GM23338 (cell line): ENCODE results near the gene TMIGD2. TPM values are rescaled to one million over a fixed set of nuclear protein-coding genes. Genes with fewer than 3 reads are reported as not detected.

ENCODE experiments used
- ATAC-seq: fragments of 200-7000 bp; cut with Tn5 transposase; 3 replicates; pipeline ENCODE4 v1.9.1; 2020
- DNase-seq: peaks from one replicate; pipeline ENCODE4 v3.0.0-alpha.2; 2015; ENCODE audit warnings: low spot score
- H2AFZ ChIP-seq: fragments of 200-600 bp; sonication (generic); 2 replicates; pipeline ENCODE4 v1.8.0; 2016; ENCODE audit warnings: antibody characterized with exemption, mild to moderate bottlenecking, moderate library complexity
- H3F3A ChIP-seq: fragments of 200-600 bp; sonication (generic); replicated peaks from 2 replicates; pipeline ENCODE4 v1.8.0; 2017; ENCODE audit warnings: antibody characterized with exemption, mixed run types, low read depth
- H3K27ac ChIP-seq: fragments of 200-600 bp; sonication (generic); 2 replicates; pipeline ENCODE4 v1.6.1; 2016; ENCODE audit warnings: low read depth
- H3K27me3 ChIP-seq: fragments of 200-600 bp; sonication (generic); 2 replicates; pipeline ENCODE4 v1.8.0; 2016; ENCODE audit warnings: mild to moderate bottlenecking, mixed run types, moderate library complexity; ENCODE audit not compliant: insufficient read depth
- H3K36me3 ChIP-seq: fragments of 200-600 bp; sonication (generic); 2 replicates; pipeline ENCODE4 v1.8.0; 2016; ENCODE audit warnings: mild to moderate bottlenecking; ENCODE audit not compliant: insufficient read depth
- H3K4me1 ChIP-seq: fragments of 200-600 bp; sonication (generic); 2 replicates; pipeline ENCODE4 v1.8.0; 2016; ENCODE audit warnings: mild to moderate bottlenecking, moderate library complexity; ENCODE audit not compliant: insufficient read depth
- H3K4me2 ChIP-seq: fragments of 200-600 bp; sonication (generic); 2 replicates; pipeline ENCODE4 v1.7.1; 2017; ENCODE audit warnings: mixed run types
- H3K4me3 ChIP-seq: fragments of 200-600 bp; sonication (generic); 2 replicates; pipeline ENCODE4 v1.6.1; 2016; ENCODE audit warnings: mixed run types
- H3K79me2 ChIP-seq: fragments of 200-600 bp; sonication (generic); replicated peaks from 2 replicates; pipeline ENCODE4 v1.8.0; 2017; ENCODE audit warnings: mild to moderate bottlenecking; ENCODE audit not compliant: insufficient read depth
- H3K9me2 ChIP-seq: fragments of 200-600 bp; sonication (generic); 2 replicates; pipeline ENCODE4 v1.8.0; 2017; ENCODE audit not compliant: insufficient read depth
- H4K20me1 ChIP-seq: fragments of 200-600 bp; sonication (generic); replicated peaks from 2 replicates; pipeline ENCODE4 v1.8.0; 2017; ENCODE audit warnings: mild to moderate bottlenecking; ENCODE audit not compliant: insufficient read depth
- H3K27ac Mint-ChIP-seq: 2 replicates; pipeline ENCODE4 v1.8.0; 2020; ENCODE audit warnings: inconsistent platforms, mild to moderate bottlenecking, moderate library complexity, mixed read lengths
- H3K27me3 Mint-ChIP-seq: 3 replicates; pipeline ENCODE4 v1.8.0; 2022; ENCODE audit warnings: low read depth, mild to moderate bottlenecking, moderate library complexity, mixed read lengths, inconsistent platforms; ENCODE audit not compliant: insufficient read depth, poor library complexity
- H3K36me3 Mint-ChIP-seq: 3 replicates; pipeline ENCODE4 v1.8.0; 2021; ENCODE audit warnings: low read depth, mild to moderate bottlenecking, inconsistent platforms, moderate library complexity, mixed read lengths
- H3K4me1 Mint-ChIP-seq: 3 replicates; pipeline ENCODE4 v1.8.0; 2020; ENCODE audit warnings: mild to moderate bottlenecking, inconsistent platforms, mixed read lengths
- H3K4me3 Mint-ChIP-seq: 3 replicates; pipeline ENCODE4 v1.8.0; 2021; ENCODE audit warnings: moderate library complexity, mild to moderate bottlenecking, inconsistent platforms, mixed read lengths
- H3K9me3 Mint-ChIP-seq: 3 replicates; pipeline ENCODE4 v1.8.0; 2020; ENCODE audit warnings: moderate library complexity, mild to moderate bottlenecking, inconsistent platforms, mixed read lengths
- CREB1 ChIP-seq: fragments of 250-450 bp; sonication (Bioruptor Pico); IDR thresholded peaks from 2 replicates; pipeline ENCODE4 v1.5.0; 2020; ENCODE audit warnings: low read depth, mild to moderate bottlenecking, moderate library complexity
- CTCF ChIP-seq, 2 experiments: fragments of 200-600 bp in 1 of 2; sonication (generic) in 1 of 2; conservative IDR thresholded peaks; 2 replicates each; pipeline versions ENCODE4 v1.5.1 to v1.6.1; 2016 to 2017; ENCODE audit warnings: antibody characterized with exemption in 2 of 2, low read depth in 2 of 2, mild to moderate bottlenecking in 2 of 2, moderate library complexity in 1 of 2
- ETS1 ChIP-seq: IDR thresholded peaks from 2 replicates; pipeline ENCODE4 v1.6.1; 2016; ENCODE audit warnings: antibody characterized with exemption
- EZH2 ChIP-seq: fragments of 200-600 bp; sonication (generic); IDR thresholded peaks from one replicate; pipeline ENCODE4 v1.8.0; 2017; ENCODE audit warnings: antibody characterized with exemption, mild to moderate bottlenecking, low read depth; ENCODE audit not compliant: unreplicated experiment
- EZH2phosphoT487 ChIP-seq: fragments of 200-600 bp; sonication (generic); IDR thresholded peaks from one replicate; pipeline ENCODE4 v1.8.1; 2018; ENCODE audit warnings: antibody characterized with exemption; ENCODE audit not compliant: unreplicated experiment
- JUNB ChIP-seq: IDR thresholded peaks from one replicate; pipeline ENCODE4 v1.6.1; 2016; ENCODE audit warnings: antibody characterized with exemption; ENCODE audit not compliant: unreplicated experiment
- NANOG ChIP-seq: IDR thresholded peaks from 2 replicates; pipeline ENCODE4 v1.6.1; 2016; ENCODE audit warnings: antibody characterized with exemption, borderline replicate concordance
- POLR2AphosphoS5 ChIP-seq: IDR thresholded peaks from 2 replicates; pipeline ENCODE4 v1.6.1; 2016; ENCODE audit warnings: antibody characterized with exemption, low read depth
- REST ChIP-seq: IDR thresholded peaks from one replicate; pipeline ENCODE4 v1.6.1; 2018; ENCODE audit warnings: antibody characterized with exemption; ENCODE audit not compliant: unreplicated experiment
- STAT1 ChIP-seq: IDR thresholded peaks from one replicate; pipeline ENCODE4 v1.6.1; 2016; ENCODE audit warnings: antibody characterized with exemption; ENCODE audit not compliant: unreplicated experiment
- ZNF114 ChIP-seq: fragments of 250-450 bp; sonication (Bioruptor Pico); IDR thresholded peaks from 2 replicates; pipeline ENCODE4 v1.5.0; 2020; ENCODE audit warnings: mild to moderate bottlenecking, moderate library complexity
- ZNF331 ChIP-seq: fragments of 250-450 bp; sonication (Bioruptor Pico); IDR thresholded peaks from 2 replicates; pipeline ENCODE4 v1.5.0; 2020; ENCODE audit warnings: low read depth, mild to moderate bottlenecking, moderate library complexity
- ZNF462 ChIP-seq: fragments of 250-450 bp; sonication (Bioruptor Pico); IDR thresholded peaks from 2 replicates; pipeline ENCODE4 v1.5.0; 2020; ENCODE audit warnings: mild to moderate bottlenecking, moderate library complexity
- polyA plus RNA-seq: library from polyadenylated mRNA; unstranded; fragments of >200 nt; fragmentation: Nextera tagmentation; extraction: Ambion mirVana; gene quantifications from 2 replicates; pipeline ENCODE4 v1.2.1, GENCODE V29; 2016
- total RNA-seq: library from RNA; depleted of rRNA; stranded (reverse); fragments of >200 nt; shearing (Covaris generic); gene quantifications from 2 replicates; pipeline ENCODE4 v1.2.3, GENCODE V29; 2014

The TMIGD2 gene
- total and polyA plus RNA-seq, 2 experiments from 2014 or later: 0.76 to 0.79 TPM

- peak; percentile 96 for ATAC-seq
Observed at GRCh38 chr19:4284176-4284958, 17.8 kb downstream of the TMIGD2 start.

More at GRCh38 chr19:4284176-4284958, 17.8 kb downstream of the TMIGD2 start:
- Histone ChIP-seq H3K4me3 (peak overlapping the region; percentile 24; the same call in 1 of the 2 replicates), H3K4me1 (no peaks in the 10 kb centered on the region; the same call in 1 of the 2 replicates), H3F3A (no peaks in the 10 kb centered on the region), H3K27ac (no peak overlapping the region), H3K27me3 (peaks cover 29% of the 10 kb centered on the region), H3K9me2 (no peaks in the 10 kb centered on the region), H3K79me2 (no peaks in the 10 kb centered on the region), H4K20me1 (no peaks in the 10 kb centered on the region), H3K4me2 (peak overlapping the region; percentile 55; the same call in 1 of the 2 replicates), H3K36me3 (no peaks in the 10 kb centered on the region), H2AFZ (peak overlapping the region; percentile 19; the same call in 1 of the 2 replicates)
- H3K9me3 Mint-ChIP-seq: no peaks in the 10 kb centered on the region
- no peaks in the 10 kb centered on the region for H3K36me3 Mint-ChIP-seq
- H3K4me1 Mint-ChIP-seq: peaks cover 2% of the 10 kb centered on the region; the same call in 1 of the 3 replicates
- H3K27ac Mint-ChIP-seq: no peak overlapping the region; the same call in 1 of the 2 replicates
- DNase-seq: peak; percentile 98
- TF ChIP-seq EZH2phosphoT487 (no peak), ZNF462 (no peak), ETS1 (no peak), EZH2 (no peak), ZNF331 (CRISPR knock-in tag) (no peak), REST (no peak), POLR2AphosphoS5 (no peak), STAT1 (no peak), ZNF114 (CRISPR knock-in tag) (no peak), CREB1 (CRISPR knock-in tag) (no peak), JUNB (no peak), NANOG (no peak), CTCF (conservative IDR thresholded peaks at IDR 0.05; ENCODE audit: low read depth in 2 of 2) (no peak)
- H3K4me3 Mint-ChIP-seq: peak overlapping the region; percentile 57
- H3K27me3 Mint-ChIP-seq: peaks cover 30% of the 10 kb centered on the region
